22Rv1 (cell line): ENCODE results near the gene ARID3B.

Experiments
- H3K27ac ChIP-seq: fragments of 450-650 bp; 2 replicates; pipeline ENCODE4 v1.5.1; 2017
- ZFX ChIP-seq: fragments of 450-650 bp; IDR thresholded peaks from 2 replicates; pipeline ENCODE4 v1.6.1; 2017; ENCODE audit warnings: antibody characterized with exemption, borderline replicate concordance
- TF ChIP-seq, protein P1 (sequence below): fragments of 450-650 bp; IDR thresholded peaks from 2 replicates; pipeline ENCODE4 v1.5.1; 2017; ENCODE audit warnings: mild to moderate bottlenecking

Gene ARID3B

DNA sequence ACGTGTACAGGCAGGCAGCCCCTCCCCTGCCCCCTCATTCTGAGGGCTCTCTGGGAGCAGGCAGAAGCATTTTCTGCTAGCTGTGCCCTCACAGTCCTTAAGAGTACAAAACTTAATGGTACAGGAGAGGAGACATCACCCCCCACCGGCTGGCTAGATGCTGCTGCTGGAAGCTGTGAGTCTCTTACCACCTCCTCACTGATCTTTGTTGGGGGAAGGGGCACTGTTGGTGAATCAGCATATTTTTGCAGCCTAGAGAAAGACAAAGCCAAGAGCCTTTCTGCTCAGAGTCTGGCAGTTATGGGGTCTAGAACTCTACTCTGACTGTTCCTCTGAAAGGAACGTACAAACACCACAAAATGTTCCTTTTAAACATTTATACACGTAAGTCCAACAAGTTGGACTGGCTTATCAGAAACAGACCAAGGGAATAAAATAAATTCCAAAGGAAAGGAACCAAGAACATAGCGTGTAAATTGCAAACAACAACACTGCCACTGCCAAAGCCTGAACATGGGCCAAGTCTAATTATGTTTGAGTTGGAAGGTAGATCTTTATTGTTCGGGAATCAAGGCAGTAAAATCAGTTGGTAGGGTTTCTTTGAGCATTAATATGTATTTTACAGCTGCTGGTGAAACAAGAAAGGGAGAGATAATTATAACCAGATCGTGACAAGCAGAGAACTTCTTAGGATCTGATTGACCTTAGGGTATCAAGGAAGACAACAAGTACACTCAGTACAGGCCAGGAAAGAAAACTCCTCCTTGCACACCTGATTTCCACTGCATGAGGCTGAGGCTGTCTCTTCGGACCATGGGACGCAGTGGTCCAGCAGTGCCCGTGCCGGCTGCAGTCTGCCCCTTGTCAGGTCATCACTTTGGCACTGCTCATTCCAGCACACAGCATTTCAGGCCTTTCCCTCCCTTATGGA, 102.0 kb downstream of the ARID3B start:
- no peak for TF ChIP-seq ZFX
- H3K27ac ChIP-seq = peak overlapping the region; percentile 100

DNA sequence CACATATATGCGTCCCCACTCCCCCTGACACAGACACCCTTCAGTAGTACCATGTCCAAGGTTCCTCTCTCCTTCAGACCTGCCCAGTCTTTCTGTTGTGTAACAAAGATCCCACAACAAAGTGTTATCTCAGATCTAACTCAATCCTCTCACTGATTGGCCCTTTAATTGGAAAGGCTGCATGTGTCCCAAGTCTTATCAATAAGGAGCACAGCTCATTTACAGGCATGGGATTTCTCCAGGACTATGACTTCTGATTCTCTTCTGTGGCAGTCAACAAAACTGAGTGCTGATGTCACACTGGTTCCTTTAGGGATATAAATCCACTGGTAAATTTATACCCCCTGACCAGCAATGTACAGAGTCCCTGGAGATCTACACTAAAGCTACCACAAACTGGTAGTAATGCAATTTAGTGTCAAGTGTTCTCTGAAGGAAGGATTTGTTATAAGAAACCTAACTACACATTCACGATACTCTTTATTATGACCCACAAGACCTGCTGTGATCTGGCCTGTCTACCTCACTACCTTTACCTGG, 102.7 kb downstream of the ARID3B start:
- peak overlapping the region; percentile 100 for H3K27ac ChIP-seq
- no peak for TF ChIP-seq ZFX
- TF ChIP-seq, protein P1, sequence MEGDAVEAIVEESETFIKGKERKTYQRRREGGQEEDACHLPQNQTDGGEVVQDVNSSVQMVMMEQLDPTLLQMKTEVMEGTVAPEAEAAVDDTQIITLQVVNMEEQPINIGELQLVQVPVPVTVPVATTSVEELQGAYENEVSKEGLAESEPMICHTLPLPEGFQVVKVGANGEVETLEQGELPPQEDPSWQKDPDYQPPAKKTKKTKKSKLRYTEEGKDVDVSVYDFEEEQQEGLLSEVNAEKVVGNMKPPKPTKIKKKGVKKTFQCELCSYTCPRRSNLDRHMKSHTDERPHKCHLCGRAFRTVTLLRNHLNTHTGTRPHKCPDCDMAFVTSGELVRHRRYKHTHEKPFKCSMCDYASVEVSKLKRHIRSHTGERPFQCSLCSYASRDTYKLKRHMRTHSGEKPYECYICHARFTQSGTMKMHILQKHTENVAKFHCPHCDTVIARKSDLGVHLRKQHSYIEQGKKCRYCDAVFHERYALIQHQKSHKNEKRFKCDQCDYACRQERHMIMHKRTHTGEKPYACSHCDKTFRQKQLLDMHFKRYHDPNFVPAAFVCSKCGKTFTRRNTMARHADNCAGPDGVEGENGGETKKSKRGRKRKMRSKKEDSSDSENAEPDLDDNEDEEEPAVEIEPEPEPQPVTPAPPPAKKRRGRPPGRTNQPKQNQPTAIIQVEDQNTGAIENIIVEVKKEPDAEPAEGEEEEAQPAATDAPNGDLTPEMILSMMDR = no peak

DNA sequence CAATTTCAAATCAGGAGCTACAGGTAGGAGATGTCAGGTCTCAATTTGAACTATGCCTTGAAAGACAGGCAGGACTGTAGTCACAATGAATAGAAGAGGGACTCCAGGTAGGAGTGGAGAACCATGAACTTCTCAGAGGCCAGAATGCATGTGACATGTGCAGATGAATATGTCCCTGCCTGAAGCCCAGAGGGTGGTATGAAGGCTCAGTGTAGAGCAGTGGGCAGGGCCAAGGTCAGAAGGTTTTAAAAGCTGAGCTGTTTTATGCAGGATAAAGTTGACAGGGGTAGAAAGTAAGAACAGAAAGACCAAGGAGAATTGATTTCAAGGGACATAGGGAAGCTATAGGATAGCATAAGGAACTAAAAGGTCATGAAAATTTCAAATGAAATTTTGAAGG, 105.5 kb downstream of the ARID3B start:
- TF ChIP-seq ZFX = no peak
- TF ChIP-seq, protein P1 = no peak
- no peak overlapping the region for H3K27ac ChIP-seq
